IMR-90 (cell line): ENCODE measurements around the gene CHRM3. TPM values are rescaled to one million over a fixed set of nuclear protein-coding genes. Genes with fewer than 3 reads are reported as not detected.

Experiments
- ATAC-seq: fragments of 200-7000 bp; cut with Tn5 transposase; 2 replicates; pipeline ENCODE4 v1.9.1; 2020; ENCODE audit warnings: low read depth, mild to moderate bottlenecking, moderate library complexity
- BruUV-seq: library from RNA; stranded (reverse); fragments of 400-500 nt; replicated peaks from 2 replicates; lab custom pipeline; 2021; lab: Mats Ljungman, UMichigan
- CTCF ChIA-PET: fragments of 300-600 bp; formaldehyde crosslinking; extraction: SDS; loops from one replicate; lab custom pipeline; 2021; ENCODE audit warnings: antibody characterized with exemption; lab: Yijun Ruan, JAX
- POLR2A ChIA-PET: fragments of 300-600 bp; sonication (Branson Sonifier 250); formaldehyde crosslinking; loops from one replicate; lab custom pipeline; 2022; ENCODE audit warnings: antibody characterized with exemption; ENCODE audit not compliant: unreplicated experiment; lab: Charles Lee
- DNase-seq: peaks from one replicate; pipeline ENCODE4 v3.0.0; 2013
- H2AFZ ChIP-seq: replicated peaks from 2 replicates; pipeline ENCODE3; 2013; ENCODE audit warnings: low read length, mild to moderate bottlenecking; ENCODE audit not compliant: poor library complexity
- H2AK5ac ChIP-seq: 2 replicates; pipeline ENCODE4 v1.6.1; 2013; ENCODE audit warnings: low read depth, low read length, inconsistent platforms
- H2AK9ac ChIP-seq: replicated peaks from 2 replicates; pipeline ENCODE3; 2013; ENCODE audit warnings: mild to moderate bottlenecking, low read depth, low read length, moderate library complexity; ENCODE audit not compliant: poor library complexity
- H2BK120ac ChIP-seq: 2 replicates; pipeline ENCODE4 v1.6.1; 2013; ENCODE audit warnings: low read depth, low read length, inconsistent platforms
- H2BK15ac ChIP-seq: 3 replicates; pipeline ENCODE4 v1.6.1; 2013; ENCODE audit warnings: low read depth, low read length, inconsistent platforms
- H2BK20ac ChIP-seq: 2 replicates; pipeline ENCODE4 v1.6.1; 2013; ENCODE audit warnings: low read depth, mild to moderate bottlenecking, inconsistent platforms, low read length, moderate library complexity
- H2BK5ac ChIP-seq: 2 replicates; pipeline ENCODE4 v1.6.1; 2013; ENCODE audit warnings: mild to moderate bottlenecking, low read depth, low read length, inconsistent platforms; ENCODE audit not compliant: poor library complexity, severe bottlenecking
- H3K14ac ChIP-seq: replicated peaks from 2 replicates; pipeline ENCODE4 v1.6.1; 2013; ENCODE audit warnings: low read depth, low read length, inconsistent platforms
- H3K18ac ChIP-seq: 2 replicates; pipeline ENCODE4 v1.6.1; 2013; ENCODE audit warnings: low read depth, low read length, control low read depth
- H3K23ac ChIP-seq: 2 replicates; pipeline ENCODE4 v1.6.1; 2013; ENCODE audit warnings: low read depth, low read length, inconsistent platforms
- H3K27ac ChIP-seq: 2 replicates; pipeline ENCODE4 v1.5.1; 2013; ENCODE audit warnings: mild to moderate bottlenecking, control low read depth, low read length; ENCODE audit not compliant: insufficient read depth
- H3K27me3 ChIP-seq: 2 replicates; pipeline ENCODE4 v1.6.1; 2013; ENCODE audit warnings: low read length; ENCODE audit not compliant: control insufficient read depth, insufficient read depth
- H3K36me3 ChIP-seq: 2 replicates; pipeline ENCODE4 v1.6.1; 2013; ENCODE audit warnings: low read length, mixed read lengths; ENCODE audit not compliant: control insufficient read depth, insufficient read depth
- H3K4ac ChIP-seq: 2 replicates; pipeline ENCODE4 v1.6.1; 2013; ENCODE audit warnings: low read depth, low read length, inconsistent platforms
- H3K4me1 ChIP-seq: 2 replicates; pipeline ENCODE4 v1.6.1; 2013; ENCODE audit warnings: low read length, mixed read lengths; ENCODE audit not compliant: control insufficient read depth, insufficient read depth
- H3K4me2 ChIP-seq: 2 replicates; pipeline ENCODE4 v1.6.1; 2013; ENCODE audit warnings: low read depth, mild to moderate bottlenecking, control low read depth, low read length, moderate library complexity
- H3K4me3 ChIP-seq: 2 replicates; pipeline ENCODE4 v1.5.1; 2013; ENCODE audit warnings: low read depth, mild to moderate bottlenecking, control low read depth, low read length, moderate library complexity; ENCODE audit not compliant: insufficient read depth
- H3K56ac ChIP-seq: 2 replicates; pipeline ENCODE4 v1.6.1; 2013; ENCODE audit warnings: low read length, inconsistent platforms; ENCODE audit not compliant: insufficient read depth; ENCODE audit errors: extremely low read depth
- H3K79me1 ChIP-seq, 2 experiments: 2 replicates each; pipeline ENCODE4 v1.6.1; 2013; ENCODE audit warnings: low read length in 2 of 2, inconsistent platforms in 1 of 2, low read depth in 1 of 2
- H3K9ac ChIP-seq: 2 replicates; pipeline ENCODE4 v1.6.1; 2013; ENCODE audit warnings: low read depth, low read length, control low read depth
- H3K9me1 ChIP-seq: 2 replicates; pipeline ENCODE4 v1.6.1; 2013; ENCODE audit warnings: low read length, inconsistent platforms; ENCODE audit not compliant: insufficient read depth
- H3K9me3 ChIP-seq: 2 replicates; pipeline ENCODE4 v1.6.1; 2013; ENCODE audit warnings: low read length; ENCODE audit not compliant: control insufficient read depth, insufficient read depth
- H4K20me1 ChIP-seq: 2 replicates; pipeline ENCODE4 v1.6.1; 2013; ENCODE audit warnings: low read length, inconsistent platforms; ENCODE audit not compliant: insufficient read depth
- H4K5ac ChIP-seq: 2 replicates; pipeline ENCODE4 v1.6.1; 2013; ENCODE audit warnings: mild to moderate bottlenecking, low read depth, low read length, control low read depth
- H4K8ac ChIP-seq, 2 experiments: 2 replicates each; pipeline ENCODE4 v1.6.1; 2013; ENCODE audit warnings: low read depth in 2 of 2, low read length in 2 of 2, control low read depth in 1 of 2, inconsistent platforms in 1 of 2
- H4K91ac ChIP-seq: 2 replicates; pipeline ENCODE4 v1.6.1; 2013; ENCODE audit warnings: low read depth, low read length, inconsistent platforms; ENCODE audit not compliant: insufficient read depth
- CEBPB ChIP-seq: IDR thresholded peaks from 2 replicates; pipeline ENCODE4 v1.6.1; 2012; ENCODE audit warnings: low read depth, low read length, improper control_type of control experiment
- CHD1 ChIP-seq: IDR thresholded peaks from 2 replicates; pipeline ENCODE4 v1.6.1; 2012; ENCODE audit warnings: low read depth, low read length, improper control_type of control experiment
- ELK1 ChIP-seq: fragments of 150-350 bp; IDR thresholded peaks from 2 replicates; pipeline ENCODE4 v1.6.1; 2016; ENCODE audit warnings: low read depth, mild to moderate bottlenecking, low read length, moderate library complexity, borderline replicate concordance
- FOS ChIP-seq: fragments of 150-350 bp; IDR thresholded peaks from 2 replicates; pipeline ENCODE4 v1.6.1; 2016; ENCODE audit warnings: low read depth, low read length
- MAFK ChIP-seq: IDR thresholded peaks from 2 replicates; pipeline ENCODE4 v1.6.1; 2012; ENCODE audit warnings: low read depth, low read length, improper control_type of control experiment
- MAZ ChIP-seq: IDR thresholded peaks from 2 replicates; pipeline ENCODE4 v1.6.1; 2012; ENCODE audit warnings: low read depth, mild to moderate bottlenecking, low read length, improper control_type of control experiment, moderate library complexity, borderline replicate concordance
- MXI1 ChIP-seq: IDR thresholded peaks from 2 replicates; pipeline ENCODE4 v1.6.1; 2012; ENCODE audit warnings: low read depth, mild to moderate bottlenecking, low read length, moderate library complexity, borderline replicate concordance
- POLR2A ChIP-seq: IDR thresholded peaks from 2 replicates; pipeline ENCODE4 v1.6.1; 2012; ENCODE audit warnings: mild to moderate bottlenecking, low read depth, low read length
- RCOR1 ChIP-seq: IDR thresholded peaks from 2 replicates; pipeline ENCODE4 v1.6.1; 2012; ENCODE audit warnings: mild to moderate bottlenecking, low read length, improper control_type of control experiment; ENCODE audit not compliant: insufficient replicate concordance
- RFX5 ChIP-seq: IDR thresholded peaks from 2 replicates; pipeline ENCODE4 v1.8.0; 2012; ENCODE audit warnings: low read depth, mild to moderate bottlenecking, low read length, moderate library complexity
- WGBS, 2 experiments: methylation state at CpG; one replicate each; pipeline versions ENCODE4 v1.1.5 to v1.1.7; 2013; ENCODE audit warnings: missing lambda C conversion rate in 2 of 2; ENCODE audit not compliant: insufficient read length in 1 of 2; ENCODE audit errors: extremely low coverage in 2 of 2; 5-methylcytosine and 5-hydroxymethylcytosine counted together
- dilution Hi-C: fragments of 300-500 bp; cut with HindIII; formaldehyde crosslinking; loops from one replicate; pipeline ENCODE4 v1.14.3; 2018; ENCODE audit warnings: low sequenced_read_pairs; ENCODE audit not compliant: unreplicated experiment
- in situ Hi-C: fragments of 300-500 bp; cut with MboI; formaldehyde crosslinking; loops from 3 replicates; pipeline ENCODE4 v1.14.3; 2019; ENCODE audit warnings: low sequenced_read_pairs, inconsistent platforms, mixed read lengths
- intact Hi-C: fragments of 100-400 bp; cut with micrococcal nuclease; formaldehyde crosslinking; loops from 2 replicates; pipeline ENCODE4 v1.10.0; 2022
- polyA plus RNA-seq, 3 experiments: library from polyadenylated mRNA; depleted of rRNA; stranded (reverse); fragments of >200 nt; gene quantifications; 2 replicates each; pipeline ENCODE4 v1.2.3, GENCODE V29; 2012; ENCODE audit warnings: low replicate concordance in 1 of 3
- total RNA-seq: library from RNA; depleted of rRNA; stranded (reverse); fragments of >200 nt; gene quantifications from 2 replicates; pipeline ENCODE4 v1.2.3, GENCODE V29; 2012
- TF ChIP-seq, protein P1 (sequence below): fragments of 150-350 bp; IDR thresholded peaks from 2 replicates; pipeline ENCODE4 v1.6.1; 2017; ENCODE audit warnings: mild to moderate bottlenecking, antibody characterized with exemption, low read length, low read depth

The CHRM3 gene
- total and polyA plus RNA-seq, 2 of the 4 experiments (the other 2 are of a cell fraction): not detected

DNA sequence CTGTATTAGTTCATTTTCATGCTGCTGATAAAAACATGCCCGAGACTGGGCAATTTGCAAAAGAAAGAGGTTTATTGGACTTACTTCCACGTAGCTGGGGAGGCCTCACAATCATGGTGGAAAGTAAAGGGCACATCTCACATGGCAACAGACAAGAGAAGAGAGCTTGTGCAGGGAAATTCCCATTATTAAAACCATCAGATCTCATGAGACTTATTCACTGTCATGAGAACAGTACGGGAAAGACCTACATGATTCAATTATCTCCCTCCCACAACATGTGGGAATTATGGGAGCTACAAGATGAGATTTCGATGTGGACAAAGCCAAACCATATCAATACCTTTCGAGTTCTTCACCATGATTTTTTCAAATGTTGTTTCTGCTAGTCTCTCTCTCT, 3.7 kb upstream of the CHRM3 start:
- H3K79me1 ChIP-seq: no peaks in the 10 kb centered on the region
- no peak overlapping the region for H4K91ac ChIP-seq
- ATAC-seq (no peak), DNase-seq (no peak)
- peaks cover 6% of the 10 kb centered on the region; the same call in 1 of the 2 replicates for H3K27me3 ChIP-seq
- POLR2A ChIA-PET: no interaction called here
- no peak overlapping the region for H2AFZ ChIP-seq
- H2AK9ac ChIP-seq: no peak overlapping the region
- no peak overlapping the region for H3K4me3 ChIP-seq
- in situ Hi-C loops (no loop called here), intact Hi-C loops (no loop called here), dilution Hi-C loops (no loop called here)
- no peaks in the 10 kb centered on the region for H4K20me1 ChIP-seq
- no peak overlapping the region for H2AK5ac ChIP-seq
- BruUV-seq: no TSS peak
- no peak overlapping the region for H4K8ac ChIP-seq
- no peaks in the 10 kb centered on the region for H3K36me3 ChIP-seq
- TF ChIP-seq ELK1 (no peak), MXI1 (no peak), CHD1 (no peak), MAZ (no peak), MAFK (no peak), POLR2A (no peak), RFX5 (no peak), FOS (no peak), RCOR1 (no peak), CEBPB (no peak)
- TF ChIP-seq, protein P1, sequence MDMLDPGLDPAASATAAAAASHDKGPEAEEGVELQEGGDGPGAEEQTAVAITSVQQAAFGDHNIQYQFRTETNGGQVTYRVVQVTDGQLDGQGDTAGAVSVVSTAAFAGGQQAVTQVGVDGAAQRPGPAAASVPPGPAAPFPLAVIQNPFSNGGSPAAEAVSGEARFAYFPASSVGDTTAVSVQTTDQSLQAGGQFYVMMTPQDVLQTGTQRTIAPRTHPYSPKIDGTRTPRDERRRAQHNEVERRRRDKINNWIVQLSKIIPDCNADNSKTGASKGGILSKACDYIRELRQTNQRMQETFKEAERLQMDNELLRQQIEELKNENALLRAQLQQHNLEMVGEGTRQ: no peak
- H3K4me2 ChIP-seq: no peak overlapping the region
- no peaks in the 10 kb centered on the region for H3K4me1 ChIP-seq
- no peak overlapping the region for H3K56ac ChIP-seq
- no peak overlapping the region for H3K9ac ChIP-seq
- peaks cover 7% of the 10 kb centered on the region for H3K9me3 ChIP-seq
- H3K14ac ChIP-seq: no peak overlapping the region
- no peak overlapping the region for H4K5ac ChIP-seq
- H2BK5ac ChIP-seq: no peak overlapping the region
- no peaks in the 10 kb centered on the region for H3K9me1 ChIP-seq
- no peak overlapping the region for H2BK15ac ChIP-seq
- H3K4ac ChIP-seq: no peak overlapping the region
- no peak overlapping the region for H3K18ac ChIP-seq
- WGBS, 2 experiments: no CpG with 5 or more reads among the region's 5 CpGs
- no peak overlapping the region for H2BK120ac ChIP-seq
- CTCF ChIA-PET: interaction anchor here (0.7 kb wide), 1 partner anchor 23 kb away, joined by 3 read pairs; no protein-coding TSS in a partner anchor
- no peak overlapping the region for H2BK20ac ChIP-seq
- H3K23ac ChIP-seq: no peak overlapping the region
- no peak overlapping the region for H3K27ac ChIP-seq
